SU-DHL-6 (cell line): ENCODE data around the gene RAB14.

Experiments
- H2AFZ ChIP-seq: fragments of 200-600 bp; sonication (generic); 2 replicates; pipeline ENCODE4 v1.6.1; 2014; ENCODE audit warnings: low read depth, mild to moderate bottlenecking, moderate library complexity, mixed read lengths, antibody characterized with exemption, low read length; ENCODE audit not compliant: severe bottlenecking
- H3F3A ChIP-seq: fragments of 200-600 bp; shearing (Covaris generic); 2 replicates; pipeline ENCODE4 v1.6.0; 2016; ENCODE audit warnings: antibody characterized with exemption, mild to moderate bottlenecking; ENCODE audit not compliant: insufficient read depth
- H3K27ac ChIP-seq: fragments of 200-600 bp; sonication (generic); 2 replicates; pipeline ENCODE4 v1.5.1; 2016; ENCODE audit warnings: low read depth, mild to moderate bottlenecking, low read length, moderate library complexity, mixed read lengths
- H3K27me3 ChIP-seq: fragments of 200-600 bp; sonication (generic), shearing (Covaris generic); 2 replicates; pipeline ENCODE4 v1.6.0; 2014; ENCODE audit warnings: mild to moderate bottlenecking, low read length
- H3K36me3 ChIP-seq: fragments of 200-600 bp; sonication (generic); 2 replicates; pipeline ENCODE4 v1.6.1; 2014; ENCODE audit warnings: mild to moderate bottlenecking, low read length, mixed read lengths
- H3K4me2 ChIP-seq: fragments of 300-600, 200-600 bp; shearing (Covaris generic), sonication (generic); 2 replicates; pipeline ENCODE4 v1.6.0; 2014; ENCODE audit warnings: low read length, low read depth, mild to moderate bottlenecking; ENCODE audit not compliant: poor library complexity, severe bottlenecking
- H3K4me3 ChIP-seq: fragments of 200-600 bp; sonication (generic); 2 replicates; pipeline ENCODE4 v1.5.1; 2014; ENCODE audit warnings: antibody characterized with exemption, low read length, mild to moderate bottlenecking, mixed read lengths; ENCODE audit not compliant: insufficient read depth, poor library complexity, severe bottlenecking
- H3K79me2 ChIP-seq: fragments of 200-600 bp; sonication (generic); 2 replicates; pipeline ENCODE4 v1.6.1; 2014; ENCODE audit warnings: mild to moderate bottlenecking, low read length, moderate library complexity; ENCODE audit not compliant: insufficient read depth
- H3K9ac ChIP-seq: fragments of 200-600 bp; sonication (generic); 2 replicates; pipeline ENCODE4 v1.7.0; 2014; ENCODE audit warnings: mild to moderate bottlenecking, low read length
- H3K9me2 ChIP-seq: fragments of 200-600 bp; sonication (generic); replicated peaks from 2 replicates; pipeline ENCODE4 v1.6.1; 2014; ENCODE audit warnings: low read length; ENCODE audit not compliant: insufficient read depth
- H3K9me3 ChIP-seq: fragments of 200-600 bp; sonication (generic); 2 replicates; pipeline ENCODE4 v1.6.1; 2014; ENCODE audit warnings: low read length, mixed read lengths; ENCODE audit not compliant: insufficient read depth
- H4K20me1 ChIP-seq: fragments of 200-600 bp; sonication (generic); 2 replicates; pipeline ENCODE4 v1.6.1; 2014; ENCODE audit warnings: low read depth, mild to moderate bottlenecking, antibody characterized with exemption, low read length, moderate library complexity, mixed read lengths
- CTCF ChIP-seq: fragments of 200-600 bp; sonication (generic); IDR thresholded peaks from one replicate; pipeline ENCODE4 v1.5.1; 2017; ENCODE audit warnings: antibody characterized with exemption, mild to moderate bottlenecking, low read length, moderate library complexity; ENCODE audit not compliant: insufficient read depth, poor library complexity, severe bottlenecking
- EZH2phosphoT487 ChIP-seq: fragments of 200-600 bp; sonication (generic), shearing (Covaris generic); conservative IDR thresholded peaks from 2 replicates; pipeline ENCODE4 v1.6.1; 2018; ENCODE audit warnings: mild to moderate bottlenecking, antibody characterized with exemption, low read length, moderate library complexity, mixed read lengths

RAB14 gene

GRCh38 chr9:121242959-121243346 is 41.3 kb upstream of the RAB14 start:
- Histone ChIP-seq H3K9me3 (peaks cover 6% of the 10 kb centered on the region; the same call in 1 of the 2 replicates), H3K4me2 (no peak overlapping the region), H2AFZ (no peak overlapping the region), H4K20me1 (no peaks in the 10 kb centered on the region), H3K4me3 (no peak overlapping the region), H3F3A (no peaks in the 10 kb centered on the region), H3K27me3 (no peaks in the 10 kb centered on the region), H3K27ac (no peak overlapping the region), H3K36me3 (no peaks in the 10 kb centered on the region; the same call in 1 of the 2 replicates), H3K9me2 (no peaks in the 10 kb centered on the region), H3K79me2 (no peaks in the 10 kb centered on the region), H3K9ac (no peak overlapping the region)
- TF ChIP-seq EZH2phosphoT487: no peak
- no peak for TF ChIP-seq CTCF

- H3K9ac ChIP-seq: no peak overlapping the region
- TF ChIP-seq CTCF (no peak), EZH2phosphoT487 (no peak)
- peaks cover 6% of the 10 kb centered on the region; the same call in 1 of the 2 replicates for H3K9me3 ChIP-seq
- no peak overlapping the region for H3K4me2 ChIP-seq
- no peaks in the 10 kb centered on the region for H3K27me3 ChIP-seq
- no peaks in the 10 kb centered on the region; the same call in 1 of the 2 replicates for H3K36me3 ChIP-seq
- H3K4me3 ChIP-seq: no peak overlapping the region
- no peaks in the 10 kb centered on the region for H3K79me2 ChIP-seq
- no peak overlapping the region for H3K27ac ChIP-seq
- H2AFZ ChIP-seq: no peak overlapping the region
- no peaks in the 10 kb centered on the region for H4K20me1 ChIP-seq
- H3F3A ChIP-seq: no peaks in the 10 kb centered on the region
- H3K9me2 ChIP-seq: no peaks in the 10 kb centered on the region
Measured at GRCh38 chr9:121242219-121242958, 40.7 kb upstream of the RAB14 start.

- Histone ChIP-seq H3K9me3 (peaks cover 6% of the 10 kb centered on the region; the same call in 1 of the 2 replicates), H3K9me2 (no peaks in the 10 kb centered on the region), H3K36me3 (no peaks in the 10 kb centered on the region; the same call in 1 of the 2 replicates), H3K27me3 (no peaks in the 10 kb centered on the region), H2AFZ (no peak overlapping the region), H3K9ac (no peak overlapping the region), H3K4me3 (no peak overlapping the region), H3K4me2 (no peak overlapping the region), H3K79me2 (no peaks in the 10 kb centered on the region), H4K20me1 (no peaks in the 10 kb centered on the region), H3K27ac (no peak overlapping the region), H3F3A (no peaks in the 10 kb centered on the region)
- TF ChIP-seq EZH2phosphoT487 (no peak), CTCF (no peak)
Measured at GRCh38 chr9:121240472-121241135, 38.9 kb upstream of the RAB14 start.
